Measurements from ENCODE around the gene BRINP1. TPM values are rescaled to one million over a fixed set of nuclear protein-coding genes. Genes with fewer than 3 reads are reported as not detected.
"Not testable (repeated sequence)": the region's sequence is repeated elsewhere in the genome, so short reads cannot be mapped to it uniquely, and the experiment has no call there.

The BRINP1 gene
- total RNA-seq, 2 experiments from 2014 or later, result not detected

- H3K36me3 Mint-ChIP-seq, result no peaks in the 10 kb centered on the region
- no peaks in the 10 kb centered on the region for H3K9me3 Mint-ChIP-seq
- no peaks in the 10 kb centered on the region for H3K4me1 Mint-ChIP-seq
- ATAC-seq (ENCODE audit: low read depth) (no peak), DNase-seq (no peak)
- POLR2A ChIA-PET, result no interaction called here
- no peaks in the 10 kb centered on the region for H3K27me3 Mint-ChIP-seq
- no peak overlapping the region for H3K27ac Mint-ChIP-seq
- H3K4me3 Mint-ChIP-seq, result no peak overlapping the region
These were observed 189.5 kb downstream of the BRINP1 start for GRCh38 chr9:119179701-119180100.

GRCh38 chr9:119177196-119177595 is 192.0 kb downstream of the BRINP1 start:
- POLR2A ChIA-PET, result no interaction called here
- ATAC-seq (ENCODE audit: low read depth), result no peak
- no peaks in the 10 kb centered on the region for H3K4me1 Mint-ChIP-seq
- no peaks in the 10 kb centered on the region for H3K27me3 Mint-ChIP-seq
- no peak for DNase-seq
- H3K36me3 Mint-ChIP-seq, result no peaks in the 10 kb centered on the region
- H3K27ac Mint-ChIP-seq, result no peak overlapping the region
- no peak overlapping the region for H3K4me3 Mint-ChIP-seq
- no peaks in the 10 kb centered on the region for H3K9me3 Mint-ChIP-seq

GRCh38 chr9:119175581-119175980 is 193.7 kb downstream of the BRINP1 start:
- no peak for DNase-seq
- no peak overlapping the region for H3K4me3 Mint-ChIP-seq
- no peaks in the 10 kb centered on the region for H3K36me3 Mint-ChIP-seq
- H3K4me1 Mint-ChIP-seq, result no peaks in the 10 kb centered on the region
- ATAC-seq (ENCODE audit: low read depth), result no peak
- H3K9me3 Mint-ChIP-seq, result no peaks in the 10 kb centered on the region
- no peaks in the 10 kb centered on the region for H3K27me3 Mint-ChIP-seq
- POLR2A ChIA-PET, result no interaction called here
- H3K27ac Mint-ChIP-seq, result no peak overlapping the region

- H3K4me1 Mint-ChIP-seq; DNase-seq; ATAC-seq (ENCODE audit: low read depth); H3K9me3 Mint-ChIP-seq; H3K27me3 Mint-ChIP-seq; H3K4me3 Mint-ChIP-seq; H3K27ac Mint-ChIP-seq; H3K36me3 Mint-ChIP-seq; POLR2A ChIA-PET: not testable (repeated sequence)
These were observed 200.0 kb downstream of the BRINP1 start for GRCh38 chr9:119169222-119169621.

GRCh38 chr9:119167876-119168275 is 201.4 kb downstream of the BRINP1 start:
- peaks cover 2% of the 10 kb centered on the region for H3K9me3 Mint-ChIP-seq
- ATAC-seq (ENCODE audit: low read depth) (no peak), DNase-seq (no peak)
- H3K27me3 Mint-ChIP-seq, result no peaks in the 10 kb centered on the region
- no peaks in the 10 kb centered on the region for H3K4me1 Mint-ChIP-seq
- H3K36me3 Mint-ChIP-seq, result no peaks in the 10 kb centered on the region
- POLR2A ChIA-PET, result no interaction called here
- no peak overlapping the region for H3K27ac Mint-ChIP-seq
- no peak overlapping the region for H3K4me3 Mint-ChIP-seq

GRCh38 chr9:119167267-119167666 is 202.0 kb downstream of the BRINP1 start:
- ATAC-seq (ENCODE audit: low read depth), result no peak

GRCh38 chr9:119166096-119166495 is 203.1 kb downstream of the BRINP1 start:
- Mint-ChIP-seq H3K27ac (no peak overlapping the region), H3K27me3 (no peaks in the 10 kb centered on the region), H3K4me3 (no peak overlapping the region), H3K9me3 (peaks cover 2% of the 10 kb centered on the region), H3K4me1 (no peaks in the 10 kb centered on the region), H3K36me3 (no peaks in the 10 kb centered on the region)
- DNase-seq (no peak), ATAC-seq (ENCODE audit: low read depth) (no peak)
- POLR2A ChIA-PET, result no interaction called here

More at GRCh38 chr9:119167267-119167666, 202.0 kb downstream of the BRINP1 start:
- no peak for DNase-seq
- no peaks in the 10 kb centered on the region for H3K4me1 Mint-ChIP-seq
- no peak overlapping the region for H3K4me3 Mint-ChIP-seq
- POLR2A ChIA-PET, result no interaction called here
- H3K27me3 Mint-ChIP-seq, result no peaks in the 10 kb centered on the region
- peaks cover 2% of the 10 kb centered on the region for H3K9me3 Mint-ChIP-seq
- no peaks in the 10 kb centered on the region for H3K36me3 Mint-ChIP-seq
- no peak overlapping the region for H3K27ac Mint-ChIP-seq

- Mint-ChIP-seq H3K4me1 (no peaks in the 10 kb centered on the region), H3K27ac (no peak overlapping the region), H3K9me3 (peaks cover 2% of the 10 kb centered on the region), H3K36me3 (no peaks in the 10 kb centered on the region), H3K4me3 (no peak overlapping the region), H3K27me3 (no peaks in the 10 kb centered on the region)
- DNase-seq (no peak), ATAC-seq (ENCODE audit: low read depth) (no peak)
- POLR2A ChIA-PET, result no interaction called here
These were observed 204.1 kb downstream of the BRINP1 start for GRCh38 chr9:119165131-119165530.

GRCh38 chr9:119164716-119165115 is 204.5 kb downstream of the BRINP1 start:
- ATAC-seq (ENCODE audit: low read depth) (no peak), DNase-seq (no peak)
- POLR2A ChIA-PET, result no interaction called here
- Mint-ChIP-seq H3K36me3 (no peaks in the 10 kb centered on the region), H3K4me3 (no peak overlapping the region), H3K27me3 (no peaks in the 10 kb centered on the region), H3K4me1 (no peaks in the 10 kb centered on the region), H3K9me3 (peaks cover 2% of the 10 kb centered on the region), H3K27ac (no peak overlapping the region)

GRCh38 chr9:119160551-119160950 is 208.7 kb downstream of the BRINP1 start:
- ATAC-seq (ENCODE audit: low read depth) (no peak), DNase-seq (no peak)
- Mint-ChIP-seq H3K27me3 (no peaks in the 10 kb centered on the region), H3K4me1 (no peaks in the 10 kb centered on the region), H3K4me3 (no peak overlapping the region), H3K36me3 (no peaks in the 10 kb centered on the region), H3K9me3 (peaks cover 6% of the 10 kb centered on the region), H3K27ac (no peak overlapping the region)
- POLR2A ChIA-PET, result no interaction called here

GRCh38 chr9:119159386-119159785 is 209.8 kb downstream of the BRINP1 start:
- no peaks in the 10 kb centered on the region for H3K4me1 Mint-ChIP-seq
- no peak overlapping the region for H3K27ac Mint-ChIP-seq
- peaks cover 6% of the 10 kb centered on the region for H3K9me3 Mint-ChIP-seq
- DNase-seq (no peak), ATAC-seq (ENCODE audit: low read depth) (no peak)
- POLR2A ChIA-PET, result no interaction called here
- H3K36me3 Mint-ChIP-seq, result no peaks in the 10 kb centered on the region
- no peak overlapping the region for H3K4me3 Mint-ChIP-seq
- H3K27me3 Mint-ChIP-seq, result no peaks in the 10 kb centered on the region

- Mint-ChIP-seq H3K4me1 (no peaks in the 10 kb centered on the region), H3K27ac (no peak overlapping the region), H3K9me3 (peaks cover 6% of the 10 kb centered on the region), H3K4me3 (no peak overlapping the region), H3K27me3 (no peaks in the 10 kb centered on the region), H3K36me3 (no peaks in the 10 kb centered on the region)
- POLR2A ChIA-PET, result no interaction called here
- ATAC-seq (ENCODE audit: low read depth) (no peak), DNase-seq (no peak)
These were observed 212.0 kb downstream of the BRINP1 start for GRCh38 chr9:119157196-119157595.

GRCh38 chr9:119156354-119156753 is 212.9 kb downstream of the BRINP1 start:
- Mint-ChIP-seq H3K4me3 (no peak overlapping the region), H3K9me3 (peaks cover 6% of the 10 kb centered on the region), H3K27me3 (no peaks in the 10 kb centered on the region), H3K4me1 (no peaks in the 10 kb centered on the region), H3K27ac (no peak overlapping the region), H3K36me3 (no peaks in the 10 kb centered on the region)
- POLR2A ChIA-PET, result no interaction called here
- DNase-seq (no peak), ATAC-seq (ENCODE audit: low read depth) (no peak)

- Mint-ChIP-seq H3K9me3 (peaks cover 6% of the 10 kb centered on the region), H3K27me3 (no peaks in the 10 kb centered on the region), H3K4me3 (no peak overlapping the region), H3K36me3 (no peaks in the 10 kb centered on the region), H3K4me1 (no peaks in the 10 kb centered on the region), H3K27ac (no peak overlapping the region)
- POLR2A ChIA-PET, result no interaction called here
- DNase-seq (no peak), ATAC-seq (ENCODE audit: low read depth) (no peak)
These were observed 214.7 kb downstream of the BRINP1 start for GRCh38 chr9:119154527-119154926.

- ATAC-seq (ENCODE audit: low read depth) (no peak), DNase-seq (no peak)
- Mint-ChIP-seq H3K27ac (no peak overlapping the region), H3K4me3 (no peak overlapping the region), H3K36me3 (no peaks in the 10 kb centered on the region), H3K27me3 (no peaks in the 10 kb centered on the region), H3K4me1 (no peaks in the 10 kb centered on the region), H3K9me3 (peaks cover 6% of the 10 kb centered on the region)
- POLR2A ChIA-PET, result no interaction called here
These were observed 215.8 kb downstream of the BRINP1 start for GRCh38 chr9:119153402-119153801.
